NCI-H187 treated with DMSO at 0.1 percent for 48 hours (cell line): ENCODE results near the gene BPIFB4.
"Not testable (repeated sequence)": the region's sequence is repeated elsewhere in the genome, so short reads cannot be mapped to it uniquely, and the experiment has no call there.

Experiments
- DNase-seq: peaks from one replicate; lab custom pipeline; 2025; lab: John Stamatoyannopoulos, UW

Gene BPIFB4

DNA sequence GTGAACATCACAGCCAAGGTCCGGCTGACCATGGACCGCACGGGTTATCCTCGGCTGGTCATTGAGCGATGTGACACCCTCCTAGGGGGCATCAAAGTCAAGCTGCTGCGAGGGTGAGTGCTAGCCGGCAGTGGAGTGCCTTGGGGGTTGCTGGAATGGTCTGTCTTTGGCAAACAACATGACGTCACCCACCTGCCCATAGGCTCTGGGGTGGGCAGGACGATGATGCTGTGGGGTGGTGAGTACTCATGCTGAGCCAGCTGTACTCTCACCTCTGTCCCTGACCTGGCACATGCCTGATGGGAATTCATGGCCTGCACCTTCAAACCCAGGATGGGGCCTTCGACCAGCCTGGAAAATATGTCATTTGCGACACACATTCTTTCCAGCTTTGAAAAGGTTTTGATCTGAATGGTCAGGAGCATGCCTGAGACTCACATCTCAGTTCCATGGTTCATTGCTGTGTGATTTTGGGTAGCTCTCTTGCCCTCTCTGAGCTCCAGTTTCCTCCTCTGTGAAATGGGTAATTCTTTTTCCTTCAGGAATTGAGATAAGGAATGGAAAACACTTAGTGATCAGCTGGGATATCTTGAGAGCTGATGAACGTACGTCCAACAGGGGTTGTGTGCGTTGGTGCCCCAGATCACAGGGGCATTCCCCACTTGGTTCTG lies 6.7 kb downstream of the BPIFB4 start:
- DNase-seq, result no peak

DNA sequence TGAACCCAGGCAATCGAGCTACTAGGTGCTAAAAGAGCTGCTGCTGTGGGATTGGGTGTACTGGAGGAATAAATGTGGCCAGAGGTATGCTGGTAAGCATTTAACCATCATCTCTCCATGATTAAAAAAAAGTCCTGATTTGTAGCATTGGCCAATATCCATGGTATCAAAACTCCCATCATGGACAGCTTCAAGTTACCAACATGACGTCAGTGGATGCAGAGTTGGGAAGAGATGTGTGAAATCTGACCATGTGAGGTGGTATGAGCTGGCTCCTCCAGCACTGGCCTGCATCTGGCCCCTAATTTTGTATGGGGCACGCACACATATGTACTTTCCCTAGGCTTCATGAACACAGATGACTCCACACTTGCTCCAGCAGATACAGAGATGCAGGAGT lies 11.7 kb downstream of the BPIFB4 start:
- no peak for DNase-seq

DNA sequence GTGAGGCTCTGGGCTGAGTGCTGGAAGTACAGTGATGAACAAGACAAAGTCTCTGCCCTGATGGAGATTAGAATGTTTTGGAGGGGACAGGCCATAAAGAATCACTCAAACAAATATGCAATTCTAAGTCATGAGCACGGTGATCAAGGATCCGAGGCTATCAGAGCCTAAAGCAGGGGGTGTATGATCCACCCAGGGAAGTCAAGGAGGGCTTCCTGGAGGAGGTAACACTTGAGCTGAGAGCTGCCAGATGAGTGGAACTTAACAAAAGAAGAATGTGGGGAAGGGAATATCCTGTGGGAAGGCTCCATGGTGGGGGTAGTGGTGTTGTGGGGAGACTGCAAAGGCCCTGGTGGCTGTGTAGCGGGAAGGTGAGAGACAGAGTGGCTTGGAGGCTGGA lies 12.2 kb downstream of the BPIFB4 start:
- no peak for DNase-seq

DNA sequence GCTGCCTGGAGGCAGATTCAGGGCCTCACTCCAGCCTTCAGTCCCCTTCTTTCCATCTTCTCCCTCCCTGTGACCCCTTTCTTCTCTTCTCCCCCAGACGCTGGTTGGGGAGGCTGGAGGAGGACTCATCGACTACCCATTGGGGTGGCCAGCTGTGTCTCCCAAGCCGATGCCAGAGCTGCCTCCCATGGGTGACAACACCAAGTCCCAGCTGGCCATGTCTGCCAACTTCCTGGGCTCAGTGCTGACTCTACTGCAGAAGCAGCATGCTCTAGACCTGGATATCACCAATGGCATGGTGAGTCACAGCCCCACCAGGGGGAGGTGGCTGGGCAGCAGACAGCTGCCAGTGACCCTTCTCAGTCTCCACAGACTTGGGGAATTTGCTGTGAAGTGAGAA lies 12.9 kb downstream of the BPIFB4 start:
- no peak for DNase-seq

DNA sequence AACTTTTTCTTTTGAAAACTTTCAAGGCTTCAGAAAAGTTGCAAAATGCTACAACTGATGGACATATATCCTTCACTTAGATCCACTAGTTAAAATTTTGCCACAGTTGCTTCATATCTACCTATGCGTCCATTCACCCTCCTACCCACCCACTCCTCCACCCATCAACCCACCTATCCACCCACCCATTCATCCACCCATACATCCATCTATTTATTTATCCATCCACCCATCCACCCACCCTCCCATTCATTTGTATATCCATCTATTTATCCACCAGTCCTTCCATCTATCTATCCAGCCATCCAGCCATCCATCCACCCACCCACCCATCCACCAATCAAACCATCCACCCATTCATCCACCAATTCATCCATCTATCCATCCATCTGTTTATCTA lies 13.6 kb downstream of the BPIFB4 start:
- DNase-seq, result no peak

DNA sequence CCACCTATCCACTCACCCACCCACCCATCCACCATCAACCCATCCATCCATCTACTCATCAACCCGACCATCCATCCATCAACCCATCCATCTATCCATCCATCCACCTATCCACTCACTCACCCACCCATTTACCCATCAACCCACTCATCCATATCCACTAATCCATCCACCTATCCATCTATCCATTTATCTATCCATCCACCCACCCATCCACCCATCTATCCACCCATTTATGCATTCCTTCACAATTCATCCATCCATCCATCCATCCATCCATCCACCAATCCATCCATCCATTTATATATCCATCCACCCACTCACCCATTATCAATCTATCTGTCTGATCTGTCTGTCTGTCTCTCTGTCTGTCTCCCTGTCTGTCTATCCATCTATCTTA lies 14.1 kb downstream of the BPIFB4 start:
- no peak for DNase-seq

DNA sequence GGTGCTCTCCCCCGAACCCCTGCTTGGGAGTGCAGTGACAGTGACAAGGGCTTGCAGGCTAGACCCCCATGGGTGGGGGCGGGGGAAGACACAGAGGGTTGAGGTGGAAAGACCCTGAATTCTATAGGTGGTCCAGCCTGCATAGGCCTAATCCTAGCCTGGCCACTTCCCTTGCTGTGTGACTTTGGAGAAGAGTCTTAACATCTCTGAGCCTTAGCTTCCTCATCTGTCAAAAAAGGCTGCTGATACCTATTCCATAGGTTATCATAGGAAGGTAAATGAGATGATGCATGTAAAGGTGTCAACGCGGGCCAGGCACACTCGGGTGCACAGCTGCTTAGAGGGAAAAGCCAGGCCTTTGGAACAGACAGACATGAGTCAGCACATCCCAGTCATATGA lies 15.8 kb downstream of the BPIFB4 start:
- no peak for DNase-seq

DNA sequence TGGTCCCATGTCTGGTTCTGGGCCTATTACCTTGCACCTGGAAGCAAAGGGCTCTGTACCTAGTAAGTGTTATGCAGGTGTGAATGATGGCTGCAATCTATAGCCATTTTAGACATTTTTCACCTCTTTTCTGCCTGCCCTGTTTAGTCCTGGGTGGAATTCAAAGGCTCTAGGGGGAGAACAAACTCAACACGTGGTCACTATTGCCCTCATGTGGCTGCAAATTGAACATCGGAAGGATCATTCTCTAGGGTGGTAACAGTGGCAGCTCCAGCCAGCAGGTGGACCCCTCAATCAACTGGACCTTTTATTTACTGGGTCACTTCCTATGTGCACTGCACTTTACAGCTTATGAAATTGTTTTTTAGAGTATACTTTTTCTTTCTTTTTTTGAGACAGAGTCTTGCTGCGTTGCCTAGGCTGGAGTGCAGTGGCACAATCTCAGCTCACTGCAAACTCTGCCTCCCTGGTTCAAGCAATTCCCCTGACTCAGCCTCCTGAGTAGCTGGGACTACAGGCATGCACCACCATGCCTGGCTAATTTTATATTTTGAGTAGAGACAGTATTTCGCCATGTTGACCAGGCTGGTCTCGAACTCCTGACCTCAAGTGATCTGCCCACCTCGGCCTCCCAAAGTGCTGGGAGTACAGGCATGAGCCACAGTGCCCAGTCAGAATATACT lies 16.6 kb downstream of the BPIFB4 start:
- DNase-seq, result peak; percentile 30

DNA sequence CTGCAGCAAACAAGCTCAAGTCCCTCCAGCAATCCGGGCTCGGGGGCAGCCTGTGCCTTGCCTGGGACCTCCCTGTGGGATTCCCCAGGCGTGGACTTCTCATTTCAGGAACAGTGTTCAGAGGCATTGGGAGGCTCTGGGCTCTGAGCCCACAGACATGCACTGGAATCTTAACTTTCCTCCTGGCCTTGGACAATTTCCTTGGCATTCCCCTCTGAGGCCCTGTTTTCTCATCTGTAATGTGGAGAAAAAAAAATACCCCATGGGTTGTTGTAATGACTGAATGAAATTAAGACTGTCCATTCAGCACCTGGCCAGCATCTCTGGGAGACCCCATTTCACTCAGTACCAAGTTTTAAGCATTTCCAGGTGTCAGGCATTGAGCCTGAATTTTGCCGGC lies 17.6 kb downstream of the BPIFB4 start:
- DNase-seq, result no peak

DNA sequence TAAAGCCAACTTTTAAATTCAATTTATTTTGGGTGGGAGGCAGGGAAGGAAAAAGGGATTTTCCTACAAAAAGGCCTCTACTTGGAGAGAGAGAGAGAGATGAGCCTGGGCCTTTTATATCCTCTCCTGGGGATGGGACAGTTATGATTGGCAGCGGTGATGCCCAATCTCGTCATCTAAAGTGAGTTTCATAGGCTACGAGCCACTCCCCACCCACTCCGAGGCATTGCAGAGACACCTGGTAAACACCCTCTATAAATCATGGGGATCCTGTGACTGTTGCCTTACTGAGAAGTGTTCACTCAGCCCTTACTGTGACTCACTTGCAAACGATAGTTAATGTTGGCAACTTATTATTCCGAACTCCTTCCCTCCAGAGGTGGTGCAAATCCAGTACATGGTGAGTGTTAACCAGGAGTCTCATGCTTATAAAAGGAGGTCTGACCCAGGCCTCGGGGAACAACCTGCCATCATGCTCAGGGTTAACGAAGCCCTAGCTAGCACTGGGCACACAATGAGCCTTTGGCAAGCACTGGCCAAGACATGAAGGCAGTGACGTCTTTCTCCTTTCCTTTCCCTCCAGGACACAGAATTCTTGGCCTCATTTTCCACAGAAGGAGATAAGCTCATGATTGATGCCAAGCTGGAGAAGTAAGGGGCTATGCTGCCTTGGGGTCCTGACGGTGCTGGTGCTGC lies 20.5 kb downstream of the BPIFB4 start:
- no peak for DNase-seq

DNA sequence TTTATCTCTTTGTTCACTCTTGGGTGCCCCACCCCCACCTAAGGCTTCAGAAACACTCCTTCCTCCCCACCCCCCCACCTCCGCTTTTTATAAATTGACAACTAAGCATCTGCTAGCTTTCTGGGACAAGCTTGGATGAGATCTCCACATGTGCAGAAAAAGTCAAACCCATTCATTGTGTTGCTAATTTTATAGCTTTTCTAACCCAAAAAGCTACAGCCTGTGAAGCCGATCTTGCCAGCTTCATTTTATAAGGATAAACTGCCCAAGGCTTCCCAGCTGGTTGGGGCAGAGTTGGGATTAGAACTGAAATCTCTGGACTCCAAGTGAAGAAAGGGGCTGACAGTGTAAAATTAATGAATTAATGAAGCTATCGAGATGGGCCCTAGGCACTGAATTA lies 24.1 kb downstream of the BPIFB4 start:
- no peak for DNase-seq

DNA sequence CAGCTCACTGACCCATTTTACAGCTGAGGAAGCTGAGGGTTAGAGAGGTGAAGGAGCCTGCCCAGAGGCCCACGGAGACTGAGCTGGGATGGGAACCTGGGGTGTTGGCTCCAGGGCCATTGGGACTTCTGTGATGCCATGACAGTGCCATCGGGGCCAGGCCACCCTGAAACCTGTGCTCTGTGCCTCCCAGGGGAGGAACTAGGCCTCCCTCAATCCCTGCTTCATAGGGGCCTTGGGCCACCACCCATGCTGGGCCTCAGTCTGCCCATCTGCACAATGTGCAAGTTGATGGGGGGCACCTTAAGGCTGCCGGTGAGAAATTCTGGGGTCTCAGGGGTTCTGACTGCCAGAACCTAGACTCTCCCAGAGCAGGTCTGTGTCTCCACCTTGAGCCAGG lies 24.9 kb downstream of the BPIFB4 start:
- DNase-seq, result no peak

DNA sequence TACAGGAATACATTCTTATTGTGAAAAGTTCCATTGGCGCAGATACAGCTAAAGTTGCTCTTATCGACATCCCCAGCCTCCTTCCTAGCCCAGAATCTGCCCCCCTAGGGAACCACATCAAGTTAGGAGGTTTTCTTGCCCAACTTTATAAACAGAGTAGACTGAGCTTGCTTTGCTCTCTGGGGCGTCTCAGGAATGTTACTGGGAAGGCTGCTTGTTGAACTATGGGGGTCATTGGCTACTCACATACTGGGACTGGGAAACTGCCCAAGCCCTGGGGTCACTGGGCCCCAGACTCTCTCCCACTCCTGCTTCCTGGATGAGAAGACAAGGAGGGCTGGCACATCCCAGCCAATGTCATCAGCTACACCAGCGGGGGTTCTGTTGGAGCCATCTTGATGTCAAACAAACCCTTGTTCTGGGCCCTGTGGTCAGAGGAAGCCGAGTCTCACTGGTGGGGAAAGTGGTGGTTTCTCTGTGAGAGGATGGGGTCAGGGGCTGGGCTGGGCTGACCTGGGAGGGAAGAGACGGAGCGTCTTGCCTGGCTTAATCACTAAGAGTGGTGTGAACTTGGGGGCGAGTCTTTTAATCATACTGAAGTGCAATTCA lies 26.0 kb downstream of the BPIFB4 start:
- DNase-seq, result no peak

DNA sequence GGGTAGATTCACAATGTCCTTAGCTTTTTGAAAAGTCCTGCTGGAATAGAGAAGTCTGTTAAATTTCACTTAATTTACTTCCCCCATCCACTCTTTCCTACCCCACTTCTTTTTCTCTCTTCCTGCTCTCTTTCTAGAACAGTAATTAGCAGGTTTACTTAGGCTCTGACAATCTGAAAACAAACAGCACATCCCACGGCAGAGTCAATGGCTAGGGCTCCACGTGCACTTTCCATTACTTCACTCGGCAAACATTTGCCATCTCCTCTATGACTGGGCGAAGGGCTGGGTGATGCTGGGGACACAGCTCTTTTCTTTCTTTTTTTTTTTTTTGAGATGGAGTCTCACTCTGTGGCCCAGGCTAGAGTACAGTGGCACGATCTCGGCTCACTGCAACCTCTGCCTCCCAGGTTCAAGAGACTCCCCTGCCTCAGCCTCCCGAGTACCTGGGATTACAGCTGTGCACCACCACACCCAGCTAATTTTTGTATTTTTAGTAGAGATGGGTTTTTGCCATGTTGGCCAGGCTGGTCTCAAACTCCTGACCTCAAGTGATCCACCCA lies 26.7 kb downstream of the BPIFB4 start:
- DNase-seq, result not testable (repeated sequence)

DNA sequence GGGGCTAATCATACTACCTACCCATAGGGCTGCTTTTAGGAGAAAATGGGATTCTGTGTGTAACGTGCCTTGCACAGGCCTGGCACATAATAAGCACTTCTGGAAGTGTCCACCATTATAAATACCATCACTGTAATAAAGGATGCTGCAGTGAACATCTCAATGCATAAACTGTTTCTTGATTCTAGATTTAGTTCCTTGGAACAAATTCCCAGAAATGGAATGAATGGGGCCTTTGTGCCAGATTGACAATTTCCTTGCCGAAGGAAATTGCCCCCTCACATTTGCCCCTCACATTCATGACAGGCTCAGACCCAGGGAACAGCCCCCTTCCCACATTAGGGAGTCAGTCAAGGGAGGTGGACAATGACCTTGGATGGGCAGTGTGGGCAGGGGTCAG lies 29.2 kb downstream of the BPIFB4 start:
- no peak for DNase-seq

DNA sequence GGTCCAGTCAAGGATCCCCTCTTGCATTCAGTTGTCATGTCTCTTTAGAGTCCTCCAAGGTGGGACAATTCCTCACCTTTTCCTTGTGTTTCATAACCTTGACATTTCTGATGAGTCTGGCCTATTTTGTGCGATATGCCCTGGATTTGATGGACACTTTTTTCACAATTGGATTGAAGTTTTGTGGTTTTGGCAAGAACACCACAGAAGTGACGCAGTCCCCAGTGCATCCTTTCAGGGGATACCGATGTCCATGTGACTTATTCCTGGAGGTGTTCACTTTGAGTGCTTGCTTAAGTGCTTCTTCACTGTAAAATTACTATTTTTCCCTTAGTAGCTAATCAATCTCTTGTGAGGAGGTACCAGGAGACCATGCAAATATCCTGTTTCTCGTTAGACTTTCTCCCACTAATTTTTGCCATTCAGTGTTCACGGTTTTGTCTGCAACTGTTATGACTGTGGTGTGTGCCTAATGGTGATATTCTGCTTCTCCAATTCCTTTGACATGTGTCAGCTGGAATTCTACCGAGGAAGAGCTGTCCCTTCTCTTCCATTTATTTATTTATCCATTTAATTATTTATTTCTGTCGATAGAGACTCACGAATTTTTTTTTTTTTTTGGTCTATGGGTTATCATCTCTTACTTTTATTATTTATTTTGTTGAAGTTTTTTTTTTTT lies 30.8 kb downstream of the BPIFB4 start:
- DNase-seq, result no peak

DNA sequence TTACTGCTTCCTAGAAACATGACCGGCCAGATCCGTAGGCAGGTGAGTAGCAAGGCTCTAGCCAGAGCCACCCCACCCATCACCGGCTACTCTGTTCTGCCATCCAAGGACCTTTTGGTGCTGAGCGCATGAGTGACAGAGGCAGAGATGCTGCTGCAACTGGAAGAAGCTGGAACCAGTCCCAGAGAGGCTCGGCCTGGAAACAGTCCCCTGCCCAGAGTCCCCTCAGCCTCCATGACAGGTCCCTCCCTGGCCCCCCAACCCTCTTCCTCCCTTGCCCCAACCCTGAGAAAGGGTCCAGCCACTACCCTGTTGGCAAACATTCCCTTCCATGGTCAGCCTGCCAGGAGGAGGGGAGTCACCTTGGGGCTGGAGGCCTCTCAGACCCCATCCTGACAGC lies 31.9 kb downstream of the BPIFB4 start:
- no peak for DNase-seq

DNA sequence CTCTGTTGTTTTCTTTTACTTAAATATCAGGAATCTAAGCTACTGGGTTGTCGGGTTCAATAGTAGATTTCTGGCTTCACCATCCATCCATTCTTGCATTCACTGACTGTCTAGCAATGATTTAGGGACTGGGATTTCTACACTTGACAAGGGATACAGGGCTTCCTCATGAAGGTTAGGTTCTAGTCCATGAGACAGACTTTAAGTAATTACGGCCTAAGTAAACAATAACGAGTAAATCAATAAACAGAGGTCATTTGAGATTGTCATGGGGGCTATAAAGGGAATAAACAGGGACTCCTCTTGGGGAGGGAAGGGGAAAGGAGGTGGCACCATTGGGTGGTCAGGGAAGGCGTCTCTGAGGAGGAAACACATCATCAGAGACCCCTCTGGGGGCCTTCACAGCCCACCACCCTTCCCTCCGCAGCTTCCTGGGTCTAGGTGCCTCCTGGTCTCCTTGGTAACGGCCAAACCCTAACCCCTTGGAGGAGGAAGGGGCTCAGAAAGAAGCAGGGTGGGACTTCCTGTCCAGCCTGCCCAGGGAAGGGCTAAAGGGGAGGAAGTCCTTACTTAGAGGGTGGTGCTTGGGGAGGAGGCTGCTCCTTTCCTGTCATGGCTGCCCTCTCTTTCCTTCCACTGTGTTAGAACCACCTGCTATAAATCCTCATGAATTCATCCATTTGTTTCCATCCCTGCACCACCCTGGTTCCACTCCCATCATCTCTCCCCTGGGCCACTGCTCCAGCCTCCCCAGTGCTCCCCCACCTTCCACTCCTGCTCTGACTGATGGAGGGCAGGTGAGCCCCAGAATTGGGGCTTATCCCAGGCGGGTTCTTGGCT lies 33.3 kb downstream of the BPIFB4 start:
- no peak for DNase-seq

DNA sequence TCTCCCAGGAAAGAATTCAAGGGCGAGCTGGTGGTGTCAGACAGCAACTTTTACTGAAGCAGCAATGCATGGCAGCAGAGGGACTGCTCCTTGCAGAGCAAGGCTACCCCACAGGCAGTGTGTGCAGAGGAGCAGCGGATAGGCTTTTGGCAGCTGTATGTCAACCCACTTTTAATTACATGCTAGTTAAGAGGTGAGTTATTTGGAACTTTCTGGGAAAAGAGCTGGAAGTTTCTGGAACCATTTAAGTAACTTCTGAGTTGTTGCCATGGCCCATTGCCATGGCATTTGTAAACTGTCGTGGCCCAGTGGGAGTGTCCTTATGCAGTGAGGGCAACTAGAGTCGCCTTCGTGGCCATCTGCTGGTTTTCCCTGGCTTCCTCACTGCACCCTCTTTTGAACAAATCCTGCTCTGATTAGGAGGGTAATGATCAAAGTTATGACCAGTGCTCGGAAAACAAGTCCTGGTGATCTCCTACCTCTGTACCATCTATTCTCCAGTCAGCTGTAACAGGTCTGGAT lies 34.0 kb downstream of the BPIFB4 start:
- no peak for DNase-seq

DNA sequence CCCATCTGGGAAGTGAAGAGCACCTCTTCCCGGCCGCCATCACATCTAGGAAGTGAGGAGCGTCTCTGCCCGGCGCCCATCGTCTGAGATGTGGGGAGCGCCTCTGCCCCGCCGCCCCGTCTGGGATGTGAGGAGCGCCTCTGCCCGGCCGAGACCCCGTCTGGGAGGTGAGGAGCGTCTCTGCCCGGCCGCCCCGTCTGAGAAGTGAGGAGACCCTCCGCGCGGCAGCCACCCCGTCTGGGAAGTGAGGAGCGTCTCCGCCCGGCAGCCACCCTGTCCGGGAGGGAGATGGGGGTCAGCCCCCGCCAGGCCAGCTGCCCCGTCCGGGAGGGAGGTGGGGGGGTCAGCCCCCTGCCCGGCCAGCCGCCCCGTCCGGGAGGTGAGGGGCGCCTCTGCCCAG lies 36.1 kb downstream of the BPIFB4 start:
- not testable (repeated sequence) for DNase-seq
